Measurements from ENCODE around the gene ZNF750. TPM values are rescaled to one million over a fixed set of nuclear protein-coding genes. Genes with fewer than 3 reads are reported as not detected.

Gene ZNF750
- total RNA-seq, 1 experiment from 2014 or later: not detected

GRCh38 chr17:82798752-82799151 is 41.1 kb downstream of the ZNF750 start:
- H3K36me3 ChIP-seq (ENCODE audit: control insufficient read depth, insufficient read depth, low read length): peaks cover 3% of the 10 kb centered on the region
- POLR2A ChIA-PET: no interaction called here
- H3K27ac ChIP-seq (ENCODE audit: low read length): no peak overlapping the region
- no peak for TF ChIP-seq TCF7L2 (IDR thresholded peaks at IDR 0.05; ENCODE audit: low read depth, low read length)
- no peak for TF ChIP-seq SIN3A (IDR thresholded peaks at IDR 0.05; ENCODE audit: borderline replicate concordance, insufficient read depth, low read depth, low read length)
- no peak for TF ChIP-seq POLR2AphosphoS5 (IDR thresholded peaks at IDR 0.05; ENCODE audit: low read depth, low read length)
- no peak for TF ChIP-seq REST (IDR thresholded peaks at IDR 0.05; ENCODE audit: insufficient read depth in 1 of 2, low read depth in 2 of 2, low read length in 1 of 2)
- TF ChIP-seq CTCF (IDR thresholded peaks at IDR 0.05): no peak
- no TSS peak for BruUV-seq (replicated peaks)
- in situ Hi-C loops (cut with HindIII; ENCODE audit: low pct_unique_long_range_greater_than_20kb, low sequenced_read_pairs) (no loop called here), intact Hi-C loops (cut with micrococcal nuclease; ENCODE audit: unreplicated experiment) (no loop called here)
- no peaks in the 10 kb centered on the region for H3K4me1 ChIP-seq (ENCODE audit: control insufficient read depth, insufficient read depth, low read length)
- CTCF ChIA-PET: no interaction called here
- DNase-seq (ENCODE audit: low read depth, low spot score): no peak
- H3K27me3 ChIP-seq (ENCODE audit: control insufficient read depth, insufficient read depth, low read length): no peaks in the 10 kb centered on the region
- no peak for ATAC-seq
- no peak overlapping the region for H3K4me3 ChIP-seq (ENCODE audit: low read depth in 2 of 2, low read length in 2 of 2)
- H3K9me3 ChIP-seq (ENCODE audit: control insufficient read depth, insufficient read depth, low read depth, low read length): no peaks in the 10 kb centered on the region

GRCh38 chr17:82797061-82797460 is 42.8 kb downstream of the ZNF750 start:
- TF ChIP-seq SIN3A (IDR thresholded peaks at IDR 0.05; ENCODE audit: borderline replicate concordance, insufficient read depth, low read depth, low read length) (no peak), REST (IDR thresholded peaks at IDR 0.05; ENCODE audit: insufficient read depth in 1 of 2, low read depth in 2 of 2, low read length in 1 of 2) (no peak), TCF7L2 (IDR thresholded peaks at IDR 0.05; ENCODE audit: low read depth, low read length) (no peak), POLR2AphosphoS5 (IDR thresholded peaks at IDR 0.05; ENCODE audit: low read depth, low read length) (no peak), CTCF (IDR thresholded peaks at IDR 0.05) (no peak)
- in situ Hi-C loops (cut with HindIII; ENCODE audit: low pct_unique_long_range_greater_than_20kb, low sequenced_read_pairs): no loop called here
- H3K4me3 ChIP-seq (ENCODE audit: low read depth in 2 of 2, low read length in 2 of 2): no peak overlapping the region
- ATAC-seq (no peak), DNase-seq (ENCODE audit: low read depth, low spot score) (no peak)
- ChIA-PET POLR2A (no interaction called here), CTCF (no interaction called here)
- no peaks in the 10 kb centered on the region for H3K9me3 ChIP-seq (ENCODE audit: control insufficient read depth, insufficient read depth, low read depth, low read length)
- no peak overlapping the region for H3K27ac ChIP-seq (ENCODE audit: low read length)
- no peaks in the 10 kb centered on the region for H3K27me3 ChIP-seq (ENCODE audit: control insufficient read depth, insufficient read depth, low read length)
- peaks cover 3% of the 10 kb centered on the region for H3K36me3 ChIP-seq (ENCODE audit: control insufficient read depth, insufficient read depth, low read length)
- TSS peak; percentile 54 for BruUV-seq (replicated peaks)
- no peaks in the 10 kb centered on the region for H3K4me1 ChIP-seq (ENCODE audit: control insufficient read depth, insufficient read depth, low read length)
- intact Hi-C loops (cut with micrococcal nuclease; ENCODE audit: unreplicated experiment): no loop called here

Data from Panc1 (cell line).